IPS-15b (cell line): ENCODE data around the gene F2RL2.

ENCODE experiments used
- H3K27me3 ChIP-seq: one replicate; pipeline ENCODE4 v1.6.1; 2013; ENCODE audit warnings: low read length; ENCODE audit not compliant: control insufficient read depth, insufficient read depth
- H3K36me3 ChIP-seq: one replicate; pipeline ENCODE4 v1.6.1; 2013; ENCODE audit warnings: low read length; ENCODE audit not compliant: control insufficient read depth, insufficient read depth
- H3K4me1 ChIP-seq: one replicate; pipeline ENCODE4 v1.6.1; 2013; ENCODE audit warnings: mild to moderate bottlenecking, low read length; ENCODE audit not compliant: control insufficient read depth, insufficient read depth
- H3K4me3 ChIP-seq: one replicate; pipeline ENCODE4 v1.5.1; 2013; ENCODE audit warnings: low read depth, low read length
- H3K9ac ChIP-seq: one replicate; pipeline ENCODE4 v1.6.1; 2013; ENCODE audit warnings: low read depth, mild to moderate bottlenecking, low read length
- H3K9me3 ChIP-seq: one replicate; pipeline ENCODE4 v1.6.1; 2013; ENCODE audit warnings: mild to moderate bottlenecking, low read length; ENCODE audit not compliant: control insufficient read depth, insufficient read depth

The F2RL2 gene

GRCh38 chr5:76582230-76583162 lies 40.7 kb downstream of the F2RL2 start:
- Histone ChIP-seq H3K27me3 (no peaks in the 10 kb centered on the region), H3K9me3 (no peaks in the 10 kb centered on the region), H3K9ac (no peak overlapping the region), H3K4me1 (peaks cover 8% of the 10 kb centered on the region), H3K4me3 (no peak overlapping the region), H3K36me3 (no peaks in the 10 kb centered on the region)

- H3K36me3 ChIP-seq: no peaks in the 10 kb centered on the region
- H3K4me3 ChIP-seq: no peak overlapping the region
- no peak overlapping the region for H3K9ac ChIP-seq
- H3K9me3 ChIP-seq: no peaks in the 10 kb centered on the region
- H3K4me1 ChIP-seq: peaks cover 8% of the 10 kb centered on the region
- no peaks in the 10 kb centered on the region for H3K27me3 ChIP-seq
Measured at GRCh38 chr5:76580981-76581380, 42.2 kb downstream of the F2RL2 start.

- Histone ChIP-seq H3K9ac (no peak overlapping the region), H3K9me3 (no peaks in the 10 kb centered on the region), H3K4me3 (no peak overlapping the region)
Measured at GRCh38 chr5:76579166-76579937, 43.9 kb downstream of the F2RL2 start.

GRCh38 chr5:76576996-76577395 lies 46.2 kb downstream of the F2RL2 start:
- Histone ChIP-seq H3K27me3 (no peaks in the 10 kb centered on the region), H3K4me1 (no peaks in the 10 kb centered on the region), H3K9ac (no peak overlapping the region), H3K4me3 (no peak overlapping the region), H3K36me3 (no peaks in the 10 kb centered on the region), H3K9me3 (no peaks in the 10 kb centered on the region)

More at GRCh38 chr5:76579166-76579937, 43.9 kb downstream of the F2RL2 start:
- H3K36me3 ChIP-seq: no peaks in the 10 kb centered on the region
- no peaks in the 10 kb centered on the region for H3K27me3 ChIP-seq
- peaks cover 8% of the 10 kb centered on the region for H3K4me1 ChIP-seq

- Histone ChIP-seq H3K9ac (no peak overlapping the region), H3K27me3 (no peaks in the 10 kb centered on the region), H3K36me3 (no peaks in the 10 kb centered on the region), H3K4me3 (no peak overlapping the region), H3K4me1 (no peaks in the 10 kb centered on the region), H3K9me3 (no peaks in the 10 kb centered on the region)
Measured at GRCh38 chr5:76576450-76576849, 46.8 kb downstream of the F2RL2 start.

- Histone ChIP-seq H3K4me1 (no peaks in the 10 kb centered on the region), H3K36me3 (no peaks in the 10 kb centered on the region), H3K9me3 (no peaks in the 10 kb centered on the region), H3K27me3 (no peaks in the 10 kb centered on the region), H3K4me3 (no peak overlapping the region), H3K9ac (no peak overlapping the region)
Measured at GRCh38 chr5:76571559-76571958, 51.6 kb downstream of the F2RL2 start.

GRCh38 chr5:76570153-76570552 lies 53.0 kb downstream of the F2RL2 start:
- Histone ChIP-seq H3K9me3 (no peaks in the 10 kb centered on the region), H3K4me3 (no peak overlapping the region), H3K9ac (no peak overlapping the region), H3K4me1 (no peaks in the 10 kb centered on the region), H3K27me3 (no peaks in the 10 kb centered on the region), H3K36me3 (no peaks in the 10 kb centered on the region)
